ENCODE measurements around the gene CORIN. TPM values are rescaled to one million over a fixed set of nuclear protein-coding genes. Genes with fewer than 3 reads are reported as not detected.

Gene CORIN
- polyA plus RNA-seq, 1 of the 3 experiments (the other 2 are of a cell fraction): 1.1 TPM

GRCh38 chr4:47631161-47631560 is 206.7 kb downstream of the CORIN start:
- ChIA-PET POLR2A (no interaction called here), CTCF (interaction anchor here (1.2 kb wide), 1 partner anchor 37 kb away, joined by 3 read pairs; no protein-coding TSS in a partner anchor)
- no peaks in the 10 kb centered on the region for H3F3A ChIP-seq (replicated peaks; ENCODE audit: insufficient read depth)
- no peaks in the 10 kb centered on the region for H3K9me2 ChIP-seq
- H3K27ac ChIP-seq (ENCODE audit: low read depth in 2 of 2, low read length in 1 of 2): no peak overlapping the region
- no peaks in the 10 kb centered on the region for H3K27me3 ChIP-seq (ENCODE audit: insufficient read depth)
- no peaks in the 10 kb centered on the region for H3K79me2 ChIP-seq (ENCODE audit: insufficient read depth)
- H3K9me3 ChIP-seq: no peaks in the 10 kb centered on the region
- WGBS (ENCODE audit: low lambda C conversion rate): 97% methylated on average over 4 of the region's 4 CpGs
- no peak overlapping the region for H3K9ac ChIP-seq
- no peak for DNase-seq
- H3K4me1 ChIP-seq (ENCODE audit: control insufficient read depth in 1 of 2, insufficient read depth in 2 of 2, low read depth in 1 of 2, low read length in 1 of 2): no peaks in the 10 kb centered on the region; a peak in 1 of 4 replicates
- H3K4me2 ChIP-seq: no peak overlapping the region
- H4K20me1 ChIP-seq (ENCODE audit: insufficient read depth): no peaks in the 10 kb centered on the region
- TF ChIP-seq EZH2phosphoT487 (IDR thresholded peaks at IDR 0.05; ENCODE audit: borderline replicate concordance, low read depth) (no peak), FOXJ3 (CRISPR knock-in tag; IDR thresholded peaks at IDR 0.05) (no peak), GABPA (IDR thresholded peaks at IDR 0.05; ENCODE audit: low read depth) (no peak), USF2 (IDR thresholded peaks at IDR 0.05; ENCODE audit: borderline replicate concordance, low read depth, low read length) (no peak), PBX3 (IDR thresholded peaks at IDR 0.05) (no peak), RAD21 (IDR thresholded peaks at IDR 0.05; ENCODE audit: low read length) (no peak), USF1 (IDR thresholded peaks at IDR 0.05; ENCODE audit: borderline replicate concordance, low read depth) (no peak), RCOR1 (IDR thresholded peaks at IDR 0.05; ENCODE audit: low read length) (no peak), ELF1 (IDR thresholded peaks at IDR 0.05) (no peak), NRF1 (IDR thresholded peaks at IDR 0.05; ENCODE audit: low read depth, low read length) (no peak), FOXM1 (IDR thresholded peaks at IDR 0.05; ENCODE audit: low read depth) (no peak)
- TF ChIP-seq, protein P1, sequence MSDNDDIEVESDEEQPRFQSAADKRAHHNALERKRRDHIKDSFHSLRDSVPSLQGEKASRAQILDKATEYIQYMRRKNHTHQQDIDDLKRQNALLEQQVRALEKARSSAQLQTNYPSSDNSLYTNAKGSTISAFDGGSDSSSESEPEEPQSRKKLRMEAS (IDR thresholded peaks at IDR 0.05; ENCODE audit: low read depth): no peak
- TF ChIP-seq, protein P2, sequence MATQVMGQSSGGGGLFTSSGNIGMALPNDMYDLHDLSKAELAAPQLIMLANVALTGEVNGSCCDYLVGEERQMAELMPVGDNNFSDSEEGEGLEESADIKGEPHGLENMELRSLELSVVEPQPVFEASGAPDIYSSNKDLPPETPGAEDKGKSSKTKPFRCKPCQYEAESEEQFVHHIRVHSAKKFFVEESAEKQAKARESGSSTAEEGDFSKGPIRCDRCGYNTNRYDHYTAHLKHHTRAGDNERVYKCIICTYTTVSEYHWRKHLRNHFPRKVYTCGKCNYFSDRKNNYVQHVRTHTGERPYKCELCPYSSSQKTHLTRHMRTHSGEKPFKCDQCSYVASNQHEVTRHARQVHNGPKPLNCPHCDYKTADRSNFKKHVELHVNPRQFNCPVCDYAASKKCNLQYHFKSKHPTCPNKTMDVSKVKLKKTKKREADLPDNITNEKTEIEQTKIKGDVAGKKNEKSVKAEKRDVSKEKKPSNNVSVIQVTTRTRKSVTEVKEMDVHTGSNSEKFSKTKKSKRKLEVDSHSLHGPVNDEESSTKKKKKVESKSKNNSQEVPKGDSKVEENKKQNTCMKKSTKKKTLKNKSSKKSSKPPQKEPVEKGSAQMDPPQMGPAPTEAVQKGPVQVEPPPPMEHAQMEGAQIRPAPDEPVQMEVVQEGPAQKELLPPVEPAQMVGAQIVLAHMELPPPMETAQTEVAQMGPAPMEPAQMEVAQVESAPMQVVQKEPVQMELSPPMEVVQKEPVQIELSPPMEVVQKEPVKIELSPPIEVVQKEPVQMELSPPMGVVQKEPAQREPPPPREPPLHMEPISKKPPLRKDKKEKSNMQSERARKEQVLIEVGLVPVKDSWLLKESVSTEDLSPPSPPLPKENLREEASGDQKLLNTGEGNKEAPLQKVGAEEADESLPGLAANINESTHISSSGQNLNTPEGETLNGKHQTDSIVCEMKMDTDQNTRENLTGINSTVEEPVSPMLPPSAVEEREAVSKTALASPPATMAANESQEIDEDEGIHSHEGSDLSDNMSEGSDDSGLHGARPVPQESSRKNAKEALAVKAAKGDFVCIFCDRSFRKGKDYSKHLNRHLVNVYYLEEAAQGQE (IDR thresholded peaks at IDR 0.05; ENCODE audit: low read depth, low read length): no peak
- TF ChIP-seq, protein P3, sequence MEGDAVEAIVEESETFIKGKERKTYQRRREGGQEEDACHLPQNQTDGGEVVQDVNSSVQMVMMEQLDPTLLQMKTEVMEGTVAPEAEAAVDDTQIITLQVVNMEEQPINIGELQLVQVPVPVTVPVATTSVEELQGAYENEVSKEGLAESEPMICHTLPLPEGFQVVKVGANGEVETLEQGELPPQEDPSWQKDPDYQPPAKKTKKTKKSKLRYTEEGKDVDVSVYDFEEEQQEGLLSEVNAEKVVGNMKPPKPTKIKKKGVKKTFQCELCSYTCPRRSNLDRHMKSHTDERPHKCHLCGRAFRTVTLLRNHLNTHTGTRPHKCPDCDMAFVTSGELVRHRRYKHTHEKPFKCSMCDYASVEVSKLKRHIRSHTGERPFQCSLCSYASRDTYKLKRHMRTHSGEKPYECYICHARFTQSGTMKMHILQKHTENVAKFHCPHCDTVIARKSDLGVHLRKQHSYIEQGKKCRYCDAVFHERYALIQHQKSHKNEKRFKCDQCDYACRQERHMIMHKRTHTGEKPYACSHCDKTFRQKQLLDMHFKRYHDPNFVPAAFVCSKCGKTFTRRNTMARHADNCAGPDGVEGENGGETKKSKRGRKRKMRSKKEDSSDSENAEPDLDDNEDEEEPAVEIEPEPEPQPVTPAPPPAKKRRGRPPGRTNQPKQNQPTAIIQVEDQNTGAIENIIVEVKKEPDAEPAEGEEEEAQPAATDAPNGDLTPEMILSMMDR (IDR thresholded peaks at IDR 0.05): no peak
- TF ChIP-seq, protein P4, sequence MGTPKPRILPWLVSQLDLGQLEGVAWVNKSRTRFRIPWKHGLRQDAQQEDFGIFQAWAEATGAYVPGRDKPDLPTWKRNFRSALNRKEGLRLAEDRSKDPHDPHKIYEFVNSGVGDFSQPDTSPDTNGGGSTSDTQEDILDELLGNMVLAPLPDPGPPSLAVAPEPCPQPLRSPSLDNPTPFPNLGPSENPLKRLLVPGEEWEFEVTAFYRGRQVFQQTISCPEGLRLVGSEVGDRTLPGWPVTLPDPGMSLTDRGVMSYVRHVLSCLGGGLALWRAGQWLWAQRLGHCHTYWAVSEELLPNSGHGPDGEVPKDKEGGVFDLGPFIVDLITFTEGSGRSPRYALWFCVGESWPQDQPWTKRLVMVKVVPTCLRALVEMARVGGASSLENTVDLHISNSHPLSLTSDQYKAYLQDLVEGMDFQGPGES (IDR thresholded peaks at IDR 0.05; ENCODE audit: low read depth, low read length): no peak
- H3K36me3 ChIP-seq (replicated peaks in 1 of 2; ENCODE audit: control insufficient read depth in 1 of 2, insufficient read depth in 2 of 2, low read length in 1 of 2): peaks cover 0 to 6% of the 10 kb centered on the region in 2 experiments
- no peak overlapping the region for H3K4me3 ChIP-seq (ENCODE audit: low read depth in 2 of 2, low read length in 1 of 2)
- H2AFZ ChIP-seq (ENCODE audit: low read depth): no peak overlapping the region

Data from SK-N-SH (cell line).